LHCN-M2 (cell line): ENCODE results near the gene ERICH6. TPM values are rescaled to one million over a fixed set of nuclear protein-coding genes. Genes with fewer than 3 reads are reported as not detected.
"Not testable (repeated sequence)": the region's sequence is repeated elsewhere in the genome, so short reads cannot be mapped to it uniquely, and the experiment has no call there.

ENCODE experiments used
- DNase-seq: peaks from one replicate; pipeline ENCODE4 v3.0.0-alpha.2; 2012; ENCODE audit warnings: low read depth
- total RNA-seq: library from RNA; depleted of rRNA; stranded (reverse); fragments of >200 nt; gene quantifications from 2 replicates; pipeline ENCODE4 v1.2.3, GENCODE V29; 2014

Gene ERICH6
- total RNA-seq, 1 experiment from 2014 or later = 0.11 TPM

- DNase-seq = no peak
These were observed 21.4 kb downstream of the ERICH6 start for GRCh38 chr3:150682279-150682678.

DNA sequence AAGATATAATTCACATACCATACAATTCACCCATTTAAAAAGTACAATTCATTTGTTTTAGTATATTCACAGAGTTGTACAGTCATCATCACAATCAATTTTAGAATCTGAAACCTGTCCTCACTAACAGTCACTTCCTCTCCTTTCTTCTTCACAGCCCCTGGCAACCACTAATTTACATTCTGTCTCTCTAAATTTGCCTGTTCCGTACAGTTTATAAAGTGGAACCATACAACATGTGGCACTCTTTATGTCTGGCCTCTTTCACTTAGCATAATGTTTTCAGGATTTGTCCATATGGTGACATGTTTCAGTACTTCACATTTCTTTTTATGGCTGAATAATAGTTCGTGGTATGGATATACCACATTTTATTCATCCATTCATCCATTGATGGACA lies 22.7 kb downstream of the ERICH6 start:
- no peak for DNase-seq

DNA sequence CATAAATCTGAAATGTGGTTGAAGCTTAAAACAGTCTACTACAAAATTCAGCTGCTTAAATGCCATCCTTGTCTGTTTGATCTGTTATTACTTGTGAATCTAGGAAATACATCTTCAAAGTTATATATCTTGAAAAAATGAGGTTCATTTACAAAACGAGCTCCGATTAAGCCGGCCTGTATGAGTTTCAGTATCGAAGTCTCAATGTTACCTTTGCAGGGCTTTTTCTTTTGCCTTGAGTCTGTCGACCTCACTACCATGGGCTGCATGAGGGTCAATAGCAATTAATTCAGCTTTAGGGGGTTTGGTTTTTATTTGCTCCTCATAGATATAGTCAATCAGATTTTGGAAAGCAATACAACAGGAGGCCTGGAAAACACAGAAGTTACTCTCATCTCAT lies 23.2 kb downstream of the ERICH6 start:
- no peak for DNase-seq

- DNase-seq = no peak
These were observed 28.1 kb downstream of the ERICH6 start for GRCh38 chr3:150675587-150675986.

DNA sequence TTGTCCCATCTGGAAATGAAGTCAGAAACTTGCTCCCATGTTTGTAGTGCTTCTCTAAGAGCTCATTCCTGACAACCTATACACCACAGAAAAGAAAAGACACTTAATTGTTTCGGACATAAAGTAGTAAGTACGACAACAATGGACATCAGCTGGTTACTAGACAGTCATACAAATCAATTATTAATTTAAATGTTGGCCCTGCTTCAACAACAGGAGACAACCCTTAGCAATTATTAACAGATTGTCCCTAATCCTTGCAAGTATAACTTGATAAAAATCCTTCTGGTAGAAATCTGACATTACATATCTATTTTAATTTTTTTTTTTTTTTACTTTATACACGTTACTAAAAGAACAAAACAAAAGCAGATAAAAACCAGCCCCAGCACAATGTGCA lies 29.8 kb downstream of the ERICH6 start:
- no peak for DNase-seq

DNA sequence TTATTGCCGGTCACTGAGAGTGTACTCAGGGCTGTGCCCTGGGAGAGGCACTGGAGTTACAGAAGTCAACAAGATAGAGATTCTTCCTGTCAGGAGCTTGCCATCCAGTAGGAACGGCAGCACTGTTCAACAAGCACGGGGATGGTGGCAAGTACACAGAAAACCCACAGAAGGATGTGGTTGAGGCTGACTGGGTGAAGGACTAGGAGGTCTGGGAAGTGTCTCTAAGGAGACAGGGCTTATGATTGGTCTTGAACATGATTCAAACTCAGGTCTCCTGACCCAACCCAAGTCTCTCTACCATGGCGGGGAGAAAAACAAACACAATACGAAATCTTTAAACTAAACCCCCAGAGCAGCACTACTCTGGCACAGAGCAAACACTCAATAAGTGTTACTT lies 37.6 kb downstream of the ERICH6 start:
- no peak for DNase-seq

- DNase-seq = no peak
These were observed 40.3 kb downstream of the ERICH6 start for GRCh38 chr3:150663461-150663860.

DNA sequence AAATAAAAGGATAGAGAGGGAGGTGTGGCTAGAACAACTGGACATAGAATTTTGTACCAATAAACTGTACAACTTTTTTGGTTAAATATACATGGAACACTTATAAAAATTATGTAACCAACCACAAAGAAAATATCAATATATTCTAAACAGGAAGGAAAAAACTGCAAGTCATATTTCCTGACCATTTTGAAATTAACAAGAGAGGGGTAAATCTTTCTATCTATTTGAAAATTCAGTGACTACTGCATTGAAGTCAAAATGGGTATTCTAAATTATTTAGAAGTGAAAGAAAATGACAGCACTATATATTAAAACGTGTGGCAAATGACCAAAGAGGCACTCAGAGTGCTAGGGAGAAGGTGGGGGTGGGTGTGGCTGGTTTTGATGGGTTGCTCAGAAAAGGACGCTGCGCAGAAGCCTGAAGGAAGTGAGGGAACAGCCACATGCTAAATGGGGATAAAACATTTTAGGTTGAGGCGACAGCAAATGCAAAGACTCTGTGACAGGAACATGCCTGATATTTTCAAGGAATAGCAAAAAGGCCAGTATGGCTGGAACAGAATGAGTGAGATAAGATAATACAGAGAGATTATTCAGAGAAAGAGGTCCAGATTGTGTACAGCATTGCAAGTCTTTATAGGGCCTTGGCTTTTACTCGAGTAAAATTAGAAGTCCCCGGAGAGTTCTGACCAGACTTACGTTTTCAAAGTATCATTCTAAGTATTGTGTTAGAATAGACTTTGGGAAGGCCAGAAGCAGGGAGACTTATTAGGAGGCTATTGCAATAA lies 41.1 kb downstream of the ERICH6 start:
- no peak for DNase-seq

- DNase-seq = no peak
These were observed 47.4 kb downstream of the ERICH6 start for GRCh38 chr3:150656316-150656715.

DNA sequence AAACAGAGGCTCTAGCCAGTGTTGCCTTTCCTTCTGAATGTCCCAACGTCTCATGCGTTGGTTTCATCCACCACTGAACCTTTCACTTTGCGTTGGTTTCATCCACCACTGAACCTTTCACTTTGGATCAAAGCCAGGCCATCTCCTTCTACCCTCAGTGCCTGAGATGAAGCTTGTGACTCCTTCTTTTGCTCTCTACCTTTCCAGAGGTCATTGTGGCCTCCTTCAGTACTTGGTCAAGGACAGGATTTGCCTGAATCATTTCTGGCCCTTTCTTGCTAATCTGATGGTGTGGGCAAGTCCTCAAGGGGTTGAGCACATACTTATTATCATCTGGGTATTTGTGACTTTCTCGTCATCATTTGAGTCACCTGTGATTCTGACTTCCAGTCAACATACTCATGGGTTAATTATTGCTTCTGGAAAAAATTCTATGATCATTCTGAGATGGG lies 50.6 kb downstream of the ERICH6 start:
- no peak for DNase-seq

DNA sequence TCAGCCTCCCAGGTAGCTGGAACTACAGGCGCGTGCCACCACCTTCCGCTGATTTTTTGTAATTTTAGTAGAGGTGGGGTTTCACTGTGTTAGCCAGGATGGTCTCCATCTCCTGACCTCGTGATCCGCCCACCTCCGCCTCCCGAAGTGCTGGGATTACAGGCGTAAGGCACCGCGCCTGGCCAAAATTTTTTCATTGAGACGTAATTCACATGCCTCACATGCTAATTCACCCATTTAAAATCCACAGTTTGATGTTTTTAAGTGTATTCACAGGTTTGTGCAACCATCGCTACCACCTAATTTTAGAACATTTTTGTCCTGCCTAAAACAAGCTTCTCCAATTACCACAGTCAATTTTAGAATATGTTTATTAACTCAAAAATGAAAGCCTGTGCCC lies 63.5 kb downstream of the ERICH6 start:
- DNase-seq = no peak

DNA sequence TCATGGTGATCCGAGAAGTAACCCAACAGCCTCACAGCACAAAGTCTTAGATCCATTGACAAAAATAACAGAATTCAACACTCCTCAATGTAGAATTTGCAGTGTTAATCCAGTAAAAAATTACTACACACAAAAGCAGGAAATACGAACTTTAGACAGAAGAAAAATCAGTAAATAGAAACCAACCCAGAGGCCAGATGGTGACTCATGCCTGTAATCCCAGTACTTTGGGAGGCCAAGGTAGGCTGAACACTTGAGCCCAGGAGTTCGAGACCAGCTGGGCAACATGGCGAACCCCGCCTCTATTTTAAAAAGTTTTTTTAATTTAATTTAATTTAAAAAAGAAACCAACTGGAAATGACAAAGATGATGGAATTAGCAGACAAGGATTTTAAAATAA lies 64.5 kb downstream of the ERICH6 start:
- DNase-seq = no peak

DNA sequence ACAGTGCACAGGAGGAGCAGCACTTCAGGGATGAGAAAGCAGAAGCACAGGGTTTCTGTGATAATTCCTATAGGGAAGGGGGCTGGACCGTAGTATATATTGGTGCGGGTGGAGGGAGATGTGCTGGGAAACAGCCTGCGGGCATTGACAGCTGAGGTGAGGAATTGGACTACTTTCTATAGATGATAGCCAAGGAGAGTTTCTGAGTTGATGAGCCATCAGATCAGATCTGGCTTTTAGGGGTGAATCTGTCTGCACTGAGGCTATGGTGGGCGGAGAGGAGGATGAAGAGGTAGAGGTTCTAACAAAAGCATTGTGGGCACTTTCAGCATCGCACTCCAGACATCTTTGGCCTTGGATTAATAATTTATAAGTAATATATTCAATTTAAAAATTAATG lies 67.5 kb downstream of the ERICH6 start:
- DNase-seq = no peak

- DNase-seq = no peak
These were observed 68.2 kb downstream of the ERICH6 start for GRCh38 chr3:150635526-150635925.

- DNase-seq = no peak
These were observed 68.6 kb downstream of the ERICH6 start for GRCh38 chr3:150635076-150635475.

GRCh38 chr3:150631515-150632221 lies 72.1 kb downstream of the ERICH6 start:
- no peak for DNase-seq

- peak; percentile 14 for DNase-seq
These were observed 76.2 kb downstream of the ERICH6 start for GRCh38 chr3:150627557-150627956.

- no peak for DNase-seq
These were observed 77.4 kb downstream of the ERICH6 start for GRCh38 chr3:150626148-150626930.

DNA sequence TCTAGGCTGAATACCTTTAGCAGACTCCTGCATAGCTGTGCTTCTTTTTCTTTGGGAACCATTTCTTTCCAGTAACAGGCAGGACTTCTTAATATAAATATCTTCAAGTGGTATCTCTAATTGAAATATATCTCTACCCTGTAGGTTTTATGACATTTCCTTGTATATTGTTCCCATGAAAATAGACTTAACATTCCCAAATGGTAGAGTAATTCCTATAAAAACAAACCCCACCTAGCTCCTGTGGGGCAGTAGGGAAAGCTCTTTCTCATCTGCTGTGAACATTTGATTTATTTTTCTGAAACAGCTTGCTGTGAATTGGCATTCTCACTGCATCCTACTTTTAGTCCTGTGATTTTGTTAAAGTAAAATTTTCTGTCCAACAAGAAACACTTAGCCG lies 79.8 kb downstream of the ERICH6 start:
- no peak for DNase-seq

DNA sequence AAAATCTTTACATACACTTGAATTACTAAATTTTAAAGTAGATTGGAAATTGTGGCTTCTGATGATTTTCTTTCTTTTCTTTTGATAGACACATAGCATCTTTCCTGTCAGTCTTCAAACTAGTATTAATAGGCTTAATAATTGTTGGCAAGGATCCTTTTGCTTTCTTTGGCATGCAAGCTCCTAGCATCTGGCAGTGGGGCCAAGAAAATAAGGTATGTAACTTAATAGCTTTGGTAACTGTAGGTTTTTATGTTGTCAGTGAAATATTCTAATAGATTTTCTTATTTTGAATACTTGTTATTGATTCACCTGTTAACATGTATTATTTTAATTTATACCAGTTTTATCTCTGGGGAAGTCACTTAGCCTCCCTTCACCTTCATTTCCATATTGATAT lies 80.8 kb downstream of the ERICH6 start:
- not testable (repeated sequence) for DNase-seq

GRCh38 chr3:150620002-150620689 lies 83.6 kb downstream of the ERICH6 start:
- DNase-seq = no peak
